Measurements from ENCODE around the gene HSPA12B.

The HSPA12B gene, protein sequence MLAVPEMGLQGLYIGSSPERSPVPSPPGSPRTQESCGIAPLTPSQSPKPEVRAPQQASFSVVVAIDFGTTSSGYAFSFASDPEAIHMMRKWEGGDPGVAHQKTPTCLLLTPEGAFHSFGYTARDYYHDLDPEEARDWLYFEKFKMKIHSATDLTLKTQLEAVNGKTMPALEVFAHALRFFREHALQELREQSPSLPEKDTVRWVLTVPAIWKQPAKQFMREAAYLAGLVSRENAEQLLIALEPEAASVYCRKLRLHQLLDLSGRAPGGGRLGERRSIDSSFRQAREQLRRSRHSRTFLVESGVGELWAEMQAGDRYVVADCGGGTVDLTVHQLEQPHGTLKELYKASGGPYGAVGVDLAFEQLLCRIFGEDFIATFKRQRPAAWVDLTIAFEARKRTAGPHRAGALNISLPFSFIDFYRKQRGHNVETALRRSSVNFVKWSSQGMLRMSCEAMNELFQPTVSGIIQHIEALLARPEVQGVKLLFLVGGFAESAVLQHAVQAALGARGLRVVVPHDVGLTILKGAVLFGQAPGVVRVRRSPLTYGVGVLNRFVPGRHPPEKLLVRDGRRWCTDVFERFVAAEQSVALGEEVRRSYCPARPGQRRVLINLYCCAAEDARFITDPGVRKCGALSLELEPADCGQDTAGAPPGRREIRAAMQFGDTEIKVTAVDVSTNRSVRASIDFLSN

DNA sequence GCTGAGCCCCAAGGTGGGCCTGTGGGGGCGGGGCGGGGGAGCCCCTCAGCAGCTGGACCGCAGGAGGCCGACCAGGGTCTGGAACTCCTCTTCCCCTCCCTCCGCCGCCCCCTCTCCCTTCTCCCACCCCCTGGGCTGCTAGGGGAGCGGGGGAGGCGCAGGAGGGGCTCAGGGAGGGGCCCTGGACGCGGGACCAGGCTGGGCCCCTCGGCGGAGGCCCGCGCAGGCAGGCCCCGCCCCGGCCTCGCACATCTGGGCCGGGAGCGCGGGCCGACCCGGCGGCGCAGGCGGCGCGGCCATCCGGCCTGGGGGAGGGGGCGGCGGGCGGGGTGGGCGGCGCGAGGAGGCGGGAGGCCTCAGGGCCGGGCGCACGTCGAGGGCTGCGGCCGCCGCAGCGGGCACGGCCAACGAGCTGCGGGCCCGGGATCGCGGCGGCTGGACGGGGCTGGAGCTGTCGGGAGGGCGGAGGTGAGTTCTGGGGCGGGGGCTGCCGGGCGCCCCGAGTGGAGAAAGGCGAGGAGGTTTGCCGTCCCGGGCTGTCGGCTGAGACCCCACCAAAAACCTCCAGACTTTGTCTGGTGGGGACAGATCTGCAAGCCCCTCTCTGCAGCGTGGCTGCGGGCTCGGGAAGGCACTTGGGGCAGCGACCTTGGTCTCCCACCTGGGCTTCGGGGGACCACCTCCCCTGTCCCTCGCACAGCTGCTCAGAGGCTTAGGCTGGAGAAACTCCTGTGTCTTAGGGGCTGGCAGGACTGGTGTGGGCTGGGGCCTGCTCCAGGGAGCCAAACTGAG lies at the start of gene HSPA12B:
Gene HSPA12B, plus strand, starts transcription at position 359 of the 792 bp plus-strand sequence. CDS start 5,990 bp downstream, outside the sequence.
- DNase-seq (ENCODE audit: insufficient read length, low spot score), result no peak
- FAIRE-seq, result no peak

DNA sequence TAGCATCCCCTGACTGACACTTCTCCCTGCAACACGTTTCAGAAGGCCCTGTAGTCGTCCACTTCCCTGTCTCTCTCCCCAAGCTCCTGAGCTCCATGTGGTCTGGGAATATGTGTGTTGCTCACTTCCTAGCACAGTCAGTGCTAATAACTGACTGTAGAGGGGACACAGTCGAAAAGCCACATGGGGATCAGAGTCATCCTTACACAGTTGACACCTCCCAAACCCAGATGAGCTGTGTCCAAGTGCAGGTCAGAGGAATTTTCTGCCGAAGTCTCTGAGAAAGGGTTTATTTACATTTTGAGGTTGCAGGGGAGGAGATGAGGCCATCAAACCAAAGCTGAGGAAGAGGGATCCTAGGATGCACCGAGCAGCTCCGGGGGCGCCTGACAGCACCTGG lies 47.1 kb upstream of the HSPA12B start:
- DNase-seq (ENCODE audit: insufficient read length, low spot score) (no peak), FAIRE-seq (no peak)

DNA sequence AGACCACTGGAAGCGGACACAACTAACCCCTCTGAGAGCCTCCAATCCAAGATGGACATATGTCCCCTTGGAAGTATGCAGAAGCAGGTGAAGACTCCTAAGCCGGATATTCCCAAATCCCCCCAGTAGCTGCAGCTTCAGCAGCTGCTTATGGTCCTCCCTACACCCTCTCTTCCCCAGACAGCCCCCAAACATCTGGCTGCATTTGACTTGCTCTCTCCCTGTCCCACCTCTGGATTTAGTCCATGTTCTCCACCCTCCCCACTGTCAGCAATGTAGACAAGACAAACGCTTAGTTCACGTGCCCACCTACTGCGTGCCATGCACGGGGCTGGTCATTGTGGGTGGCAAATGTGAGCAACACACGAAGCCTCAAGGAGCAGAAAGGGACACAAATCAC lies 46.1 kb upstream of the HSPA12B start:
- no peak for DNase-seq (ENCODE audit: insufficient read length, low spot score)
- peak; percentile 9 for FAIRE-seq

DNA sequence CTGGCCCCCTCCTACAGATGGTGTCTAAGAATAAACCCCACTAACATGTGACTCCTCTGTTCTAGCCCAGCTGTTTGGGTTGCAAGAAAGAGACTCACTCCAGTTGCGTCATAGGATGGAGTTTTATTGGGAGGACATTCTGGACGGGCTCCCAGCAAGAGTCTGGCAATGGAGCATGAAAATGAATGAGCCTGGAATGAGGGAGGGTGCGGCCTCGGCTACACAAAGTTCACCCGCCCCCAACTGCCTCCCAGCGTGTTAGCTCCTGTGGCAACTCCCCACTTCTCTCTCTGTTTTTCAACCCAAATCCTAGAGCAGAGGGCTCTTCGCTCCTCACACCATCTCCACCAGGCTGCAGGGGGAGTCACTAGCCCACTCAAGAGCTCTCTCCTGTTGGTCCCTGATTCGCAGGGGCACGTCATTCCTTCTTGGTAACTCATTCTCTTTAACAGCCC lies 45.6 kb upstream of the HSPA12B start:
- DNase-seq (ENCODE audit: insufficient read length, low spot score), result peak; percentile 56
- peak; percentile 81 for FAIRE-seq

DNA sequence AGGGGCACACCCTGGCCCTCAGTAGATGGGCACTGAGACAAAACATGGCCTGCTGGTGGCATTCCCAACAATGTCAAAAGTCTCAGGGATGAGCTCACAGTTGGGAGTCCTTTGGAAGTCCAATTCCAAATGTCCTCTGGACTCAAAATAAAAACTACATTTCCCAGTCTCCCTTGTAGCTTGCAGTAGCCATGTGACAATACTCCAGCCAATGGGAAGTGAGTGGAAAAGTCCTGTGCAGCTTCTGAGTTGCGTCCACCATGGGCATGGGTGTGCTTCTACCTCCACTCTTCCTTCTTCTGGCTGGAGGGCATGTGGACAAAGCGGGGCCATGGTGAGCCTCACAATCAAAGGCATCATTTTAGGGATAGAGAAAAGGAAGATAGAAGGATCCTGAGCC lies 44.8 kb upstream of the HSPA12B start:
- no peak for FAIRE-seq

DNA sequence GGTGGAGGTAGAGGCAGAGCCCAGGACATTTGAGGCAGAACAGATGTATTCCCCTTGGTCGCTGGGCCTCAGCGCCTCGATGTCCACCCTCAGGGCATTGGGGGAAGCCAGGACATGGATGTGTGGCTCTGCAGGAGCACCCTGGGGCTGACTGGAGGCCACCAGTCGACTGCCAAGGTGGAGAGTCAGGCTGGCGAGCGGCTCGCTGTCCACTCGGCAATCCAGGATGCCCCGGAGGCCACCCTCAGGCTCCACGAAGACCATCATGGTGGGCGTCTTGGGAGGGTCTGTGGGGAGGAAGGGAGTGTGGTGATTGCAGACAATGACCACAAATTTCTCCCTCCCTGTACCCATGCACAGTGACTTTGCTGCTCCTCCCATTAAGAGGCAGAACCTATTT lies 42.5 kb upstream of the HSPA12B start:
- FAIRE-seq, result no peak
- no peak for DNase-seq (ENCODE audit: insufficient read length, low spot score)

More for the DNA sequence above, 44.8 kb upstream of the HSPA12B start:
- peak; percentile 61 for DNase-seq (ENCODE audit: insufficient read length, low spot score)

DNA sequence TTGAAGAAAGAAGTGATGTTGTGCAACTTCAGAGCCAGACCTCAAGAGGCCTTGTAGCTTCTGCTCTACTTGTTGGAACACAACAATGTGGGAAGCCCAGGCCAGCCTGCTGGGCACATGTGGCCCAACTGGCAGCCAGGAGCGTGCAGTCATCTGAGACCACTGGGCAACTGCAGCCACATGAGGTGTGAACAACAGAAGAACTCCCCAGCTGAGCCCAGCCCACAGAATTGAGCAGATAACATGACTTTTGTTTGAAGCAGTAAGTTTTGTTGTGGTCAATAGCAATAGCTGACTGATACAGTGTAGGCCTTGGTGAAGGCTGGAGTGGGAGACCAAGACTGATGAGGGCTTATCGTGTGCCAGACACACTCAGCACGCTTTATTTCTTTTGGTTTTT lies 42.1 kb upstream of the HSPA12B start:
- no peak for DNase-seq (ENCODE audit: insufficient read length, low spot score)
- FAIRE-seq, result no peak

DNA sequence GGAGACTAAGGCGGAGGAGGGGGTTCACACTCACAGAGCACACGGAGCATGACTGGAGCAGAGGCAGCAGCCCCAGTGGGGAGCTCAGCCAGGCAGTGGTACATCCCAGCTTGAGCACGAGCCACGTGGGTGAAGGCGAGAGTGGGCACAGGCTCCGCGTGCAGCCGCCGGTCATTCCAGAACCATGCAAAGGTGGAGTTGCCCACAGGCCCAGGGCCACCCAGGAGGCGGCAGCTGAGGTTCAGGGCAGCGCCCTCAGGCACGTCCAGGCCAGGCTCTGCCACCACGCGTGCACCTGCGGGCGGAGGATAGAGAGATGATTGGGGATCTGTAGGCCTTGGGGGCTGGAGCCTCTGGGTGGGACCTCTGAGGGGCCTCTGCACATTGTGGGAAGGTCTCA lies 41.2 kb upstream of the HSPA12B start:
- FAIRE-seq, result no peak

DNA sequence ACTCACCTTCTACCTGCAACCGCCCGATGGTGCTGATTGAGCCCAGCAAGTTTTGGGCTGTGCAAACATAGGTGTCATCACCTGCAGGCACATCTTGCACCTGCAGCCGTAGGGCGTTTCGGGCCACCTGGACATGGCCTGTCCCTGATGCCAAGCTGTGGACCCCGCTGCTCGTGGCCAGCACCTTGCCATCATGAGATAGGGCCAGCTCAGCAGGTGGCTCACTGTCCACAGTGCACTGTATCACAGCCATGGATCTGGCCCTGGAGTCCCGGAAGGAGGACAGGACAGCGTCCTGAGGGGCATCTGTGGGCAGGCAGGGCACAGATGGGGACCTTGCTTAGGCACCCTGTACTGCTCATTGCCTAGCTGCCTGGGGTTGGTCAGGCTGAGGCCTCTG lies 40.6 kb upstream of the HSPA12B start:
- no peak for FAIRE-seq
- no peak for DNase-seq (ENCODE audit: insufficient read length, low spot score)

More for the DNA sequence above, 41.2 kb upstream of the HSPA12B start:
- no peak for DNase-seq (ENCODE audit: insufficient read length, low spot score)

DNA sequence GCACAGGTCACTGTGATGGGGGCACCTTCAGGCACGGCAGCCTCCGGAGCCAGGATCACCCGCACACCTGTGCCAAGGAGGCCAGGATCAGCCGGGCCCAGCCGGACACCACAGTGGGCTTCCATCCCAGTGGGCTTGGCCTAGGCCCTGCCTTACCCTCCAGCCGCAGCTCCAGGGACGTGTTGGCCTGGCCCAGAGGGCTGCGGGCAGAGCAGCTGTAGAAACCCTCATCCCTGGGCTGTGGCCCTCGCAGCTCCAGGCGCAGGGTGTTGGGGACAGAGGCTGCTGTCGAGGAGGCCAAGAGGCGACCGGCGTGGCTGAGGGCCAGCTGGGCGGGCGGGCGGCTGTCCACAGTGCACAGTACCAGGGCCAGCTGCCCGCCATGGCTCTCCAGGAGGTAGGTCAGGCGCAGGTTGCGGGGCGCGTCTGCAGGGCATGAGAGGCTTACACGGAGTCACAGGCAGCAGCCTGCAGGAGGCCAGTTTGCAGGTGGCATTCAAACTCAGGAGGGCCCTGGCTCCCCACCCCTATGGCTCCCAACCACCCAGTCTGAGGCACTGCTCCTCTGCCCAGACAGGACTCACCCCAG lies 39.7 kb upstream of the HSPA12B start:
- FAIRE-seq (no peak), DNase-seq (ENCODE audit: insufficient read length, low spot score) (no peak)

DNA sequence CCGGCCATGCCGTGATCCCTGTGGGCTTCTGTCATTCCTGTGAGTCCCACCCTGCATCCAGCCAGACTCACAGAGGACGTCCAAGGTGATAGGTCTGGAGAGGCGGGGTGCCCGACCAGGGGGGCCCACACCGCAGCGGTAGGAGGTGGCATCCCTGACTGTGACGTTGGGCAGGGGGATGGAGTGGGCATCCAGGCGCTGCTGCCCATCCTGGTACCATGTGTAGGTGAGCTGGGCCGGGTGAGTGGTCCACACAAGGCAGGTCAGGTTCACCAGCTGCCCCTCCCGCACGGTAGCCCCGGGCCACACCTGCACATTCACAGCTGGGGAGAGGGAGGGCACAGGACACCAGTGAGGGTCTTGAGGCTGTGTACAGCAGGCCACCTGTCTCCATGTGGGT lies 39.1 kb upstream of the HSPA12B start:
- no peak for DNase-seq (ENCODE audit: insufficient read length, low spot score)
- no peak for FAIRE-seq

DNA sequence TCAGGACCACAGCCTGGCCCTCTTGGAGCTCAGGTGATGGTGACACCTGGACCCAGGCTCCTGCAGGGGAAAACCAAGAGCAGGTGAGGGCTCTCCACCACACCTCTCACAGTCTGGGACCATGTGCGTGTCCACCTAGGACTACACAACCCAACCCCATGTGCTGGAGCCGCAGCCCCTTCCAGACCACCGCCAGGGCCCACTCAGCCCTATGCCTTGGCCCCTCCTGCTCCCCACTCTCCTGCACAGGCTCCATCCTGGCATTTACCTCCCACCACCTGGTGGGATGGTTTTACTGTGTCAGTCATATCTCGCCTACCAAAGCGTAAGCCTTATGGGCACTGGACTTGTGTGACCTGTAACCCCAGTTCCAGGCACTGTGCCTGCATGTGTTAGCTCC lies 37.6 kb upstream of the HSPA12B start:
- FAIRE-seq (no peak), DNase-seq (ENCODE audit: insufficient read length, low spot score) (no peak)

DNA sequence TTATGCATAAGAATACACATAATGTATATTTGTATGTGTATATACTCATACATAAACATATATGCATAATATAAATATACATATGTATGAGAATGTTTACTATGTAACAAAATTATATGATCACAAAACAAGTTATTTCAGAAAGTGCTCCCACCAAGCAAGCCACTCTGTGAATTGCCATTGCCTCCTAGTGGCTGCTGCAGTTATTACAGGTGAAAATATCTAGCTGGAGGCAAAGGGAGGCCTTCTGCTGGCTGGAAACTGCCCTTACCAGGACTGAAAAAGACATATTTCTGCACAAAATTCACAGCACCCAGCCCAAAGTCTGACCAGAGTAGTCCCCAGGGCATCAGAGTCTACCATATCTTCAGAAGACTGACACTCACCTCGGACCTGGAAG lies 36.3 kb upstream of the HSPA12B start:
- DNase-seq (ENCODE audit: insufficient read length, low spot score) (no peak), FAIRE-seq (no peak)

DNA sequence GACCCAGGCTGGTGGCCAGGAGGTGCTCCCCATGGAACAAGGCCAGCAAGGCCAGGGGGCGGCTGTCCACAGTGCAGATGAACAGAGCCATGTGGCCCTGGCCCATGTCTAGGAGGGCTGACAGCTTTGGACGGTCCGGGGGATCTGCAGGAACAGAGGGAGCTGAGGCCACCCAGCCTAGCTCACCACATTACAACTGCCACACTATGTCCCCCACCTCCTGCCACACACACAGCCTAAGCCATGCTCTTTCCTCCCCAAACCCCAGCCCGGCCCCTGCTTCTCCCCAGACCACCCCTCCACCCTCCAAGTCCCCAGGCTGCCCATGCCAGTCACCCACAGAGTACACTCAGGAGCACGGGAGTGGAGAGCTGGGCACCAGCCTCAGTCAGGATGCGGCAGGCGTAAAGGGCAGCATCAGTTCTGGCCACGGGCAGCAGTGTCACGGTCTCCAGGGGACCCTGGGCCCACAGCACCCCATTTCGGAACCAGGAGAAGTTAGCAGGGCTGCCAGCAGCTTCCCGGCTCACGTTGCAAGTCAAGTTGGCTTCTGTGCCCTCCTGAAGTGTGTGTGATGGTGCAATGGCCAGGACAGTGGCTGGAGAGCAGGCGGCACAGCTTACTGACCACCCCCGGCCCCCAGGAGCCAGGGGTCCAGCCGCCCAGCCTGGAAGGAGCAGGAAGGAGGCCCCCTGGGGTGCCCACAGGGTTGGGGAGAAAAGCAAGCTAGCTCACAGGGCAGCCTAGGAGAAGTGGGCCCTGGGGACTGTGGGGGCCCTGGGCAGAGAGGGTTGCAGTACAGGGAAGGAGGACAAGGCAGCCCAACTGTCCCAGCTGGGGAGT lies 35.5 kb upstream of the HSPA12B start:
- no peak for FAIRE-seq
- DNase-seq (ENCODE audit: insufficient read length, low spot score), result no peak

DNA sequence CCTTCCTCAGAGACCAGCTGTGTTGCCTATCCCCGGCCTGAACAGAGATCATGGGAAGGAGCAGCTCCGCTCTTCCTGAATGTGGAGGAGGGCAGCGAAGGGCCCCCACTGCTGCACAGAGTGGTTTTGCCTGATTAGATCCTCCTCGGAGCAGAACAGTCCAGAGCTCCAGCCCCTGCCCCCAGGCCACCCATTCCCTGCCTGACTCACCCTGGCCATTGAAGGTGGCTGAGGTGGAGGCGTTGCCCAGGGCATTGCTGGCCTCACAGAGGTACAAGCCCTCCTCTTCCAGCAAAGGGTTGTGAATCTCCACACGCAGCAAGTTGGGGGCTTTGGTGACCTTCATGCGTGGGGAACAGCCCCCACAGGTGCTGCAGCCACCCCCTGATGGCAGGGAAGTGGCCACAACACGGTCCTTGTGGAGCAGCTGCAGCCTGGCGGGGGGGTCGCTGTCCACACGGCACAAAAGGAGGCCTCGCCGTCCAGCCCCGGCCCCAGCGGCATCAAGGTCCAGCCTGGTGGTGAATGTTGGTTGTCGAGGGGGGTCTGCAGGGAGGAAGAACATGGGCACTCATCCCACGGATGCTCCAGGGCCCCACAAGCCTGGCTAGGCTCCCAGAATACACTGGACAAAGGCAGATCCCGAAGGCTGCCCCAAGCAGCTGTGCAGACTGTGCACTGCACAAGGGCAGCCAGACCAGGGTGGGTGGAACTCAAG lies 34.7 kb upstream of the HSPA12B start:
- DNase-seq (ENCODE audit: insufficient read length, low spot score) (no peak), FAIRE-seq (no peak)

DNA sequence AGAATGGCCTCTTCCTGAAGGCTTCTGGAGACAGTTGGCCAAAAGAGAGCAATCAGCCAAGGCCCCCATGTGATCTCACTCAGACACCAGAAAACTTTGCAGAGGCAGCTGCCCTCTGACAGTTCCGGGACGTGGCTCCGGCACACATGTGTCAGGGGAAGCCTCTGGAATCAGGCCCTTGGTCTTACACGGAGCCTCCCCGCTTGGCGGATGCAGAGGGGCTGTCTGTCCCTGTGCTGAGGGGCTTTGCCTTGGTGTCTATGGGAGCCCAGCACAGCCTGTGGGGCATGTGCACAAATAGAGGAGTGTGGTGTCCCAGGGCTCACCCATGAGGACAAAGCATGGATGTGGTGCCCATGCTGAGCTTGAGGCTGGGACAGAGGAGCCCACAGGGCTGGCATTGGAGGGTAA lies 33.9 kb upstream of the HSPA12B start:
- FAIRE-seq (no peak), DNase-seq (ENCODE audit: insufficient read length, low spot score) (no peak)

DNA sequence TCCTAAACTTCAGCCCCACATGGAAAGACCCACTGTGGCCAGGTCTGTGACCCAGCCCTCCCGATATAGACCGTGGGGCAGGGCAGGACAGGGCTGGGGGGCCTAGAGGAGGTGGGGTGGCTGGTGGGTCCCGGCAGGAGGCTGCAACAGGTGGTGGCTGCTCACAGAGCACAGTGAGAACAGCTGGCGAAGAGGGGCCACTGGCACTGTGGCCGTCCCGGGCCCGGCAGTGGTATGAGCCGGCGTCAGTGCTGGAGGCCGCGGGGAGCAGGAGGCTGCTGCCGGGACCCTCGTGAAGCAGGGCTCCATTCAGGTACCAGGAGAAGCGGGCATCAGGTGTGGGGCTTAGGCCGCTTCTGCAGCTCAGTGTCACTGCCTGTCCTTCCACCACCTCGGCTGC lies 33.4 kb upstream of the HSPA12B start:
- FAIRE-seq, result no peak
- no peak for DNase-seq (ENCODE audit: insufficient read length, low spot score)

DNA sequence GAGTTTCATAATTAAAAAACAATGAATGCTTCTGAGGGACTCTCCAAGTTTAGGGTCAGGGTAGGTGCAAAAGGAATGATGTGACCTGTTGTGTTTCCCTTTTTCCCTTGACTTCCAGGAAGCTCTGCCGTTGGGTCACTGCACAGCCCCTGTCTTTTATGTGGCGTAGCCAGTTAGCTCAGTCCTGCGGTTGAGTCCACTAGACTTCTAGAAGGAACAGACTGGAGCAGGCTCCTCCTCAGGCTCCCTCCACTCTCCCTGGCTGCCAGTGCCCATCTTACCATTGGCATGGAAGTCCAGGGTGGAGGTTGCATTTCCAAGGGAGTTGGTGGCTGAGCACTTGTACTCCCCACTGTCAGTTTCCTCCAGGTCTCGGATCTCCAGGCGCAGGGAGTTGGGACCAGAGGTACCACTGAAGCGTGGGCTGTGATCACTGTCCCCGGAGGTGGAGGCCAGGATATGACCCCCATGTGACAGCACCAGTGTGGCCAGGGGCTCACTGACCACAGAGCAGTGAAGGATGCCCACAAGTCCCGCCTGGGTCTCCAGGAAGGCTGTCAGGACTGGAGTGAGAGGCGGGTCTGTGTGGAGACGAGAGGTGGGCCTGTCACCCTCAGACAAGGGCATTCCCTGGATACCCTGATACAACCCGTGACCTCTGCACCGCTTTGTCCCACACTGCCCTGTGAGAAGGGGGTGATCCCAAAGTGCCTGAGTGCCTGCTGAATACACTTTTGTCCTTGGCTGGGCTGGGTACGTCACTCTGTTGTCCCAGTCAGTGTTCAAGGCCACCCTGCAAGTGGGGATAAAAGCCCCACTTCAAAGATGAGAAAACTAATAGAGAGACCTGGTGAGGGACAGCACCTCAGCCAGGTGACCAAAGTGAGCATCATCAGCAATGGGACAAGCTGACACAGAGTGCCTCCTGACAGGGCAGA lies 31.2 kb upstream of the HSPA12B start:
- FAIRE-seq, result peak; percentile 4
- no peak for DNase-seq (ENCODE audit: insufficient read length, low spot score)
